Thymus (tissue), 11 donors: ENCODE results near the gene TLCD3B. TPM values are rescaled to one million over a fixed set of nuclear protein-coding genes. Genes with fewer than 3 reads are reported as not detected.

Source experiments
- DNase-seq, 9 donors: peaks; one replicate each; pipeline ENCODE4 v3.0.0-alpha.2; 2013; ENCODE audit warnings: low spot score in 9 of 9, low read depth in 6 of 9, missing footprints in 1 of 9
- H3K27ac ChIP-seq, 2 donors: one replicate each; pipeline ENCODE4 v1.5.1; 2013; ENCODE audit warnings: control low read depth in 1 of 2, low read depth in 1 of 2, low read length in 1 of 2, mild to moderate bottlenecking in 1 of 2, moderate library complexity in 1 of 2
- H3K27me3 ChIP-seq, 2 donors: one replicate each; pipeline ENCODE4 v1.5.1; 2013; ENCODE audit warnings: low read length in 1 of 2; ENCODE audit not compliant: control insufficient read depth in 2 of 2, insufficient read depth in 1 of 2
- H3K36me3 ChIP-seq, 2 donors: one replicate each; pipeline ENCODE4 v1.5.1; 2013; ENCODE audit warnings: low read length in 1 of 2, mild to moderate bottlenecking in 1 of 2, moderate library complexity in 1 of 2; ENCODE audit not compliant: control insufficient read depth in 2 of 2, insufficient read depth in 2 of 2
- H3K4me1 ChIP-seq, 2 donors: one replicate each; pipeline ENCODE4 v1.5.1; 2013; ENCODE audit warnings: low read length in 2 of 2; ENCODE audit not compliant: control insufficient read depth in 2 of 2, insufficient read depth in 2 of 2
- H3K4me3 ChIP-seq, 2 donors: one replicate each; pipeline ENCODE4 v1.5.1; 2013; ENCODE audit warnings: low read length in 2 of 2, control low read depth in 1 of 2, mild to moderate bottlenecking in 1 of 2
- H3K9me3 ChIP-seq, 2 donors: one replicate each; pipeline ENCODE4 v1.5.1; 2013; ENCODE audit warnings: low read length in 1 of 2, mild to moderate bottlenecking in 1 of 2; ENCODE audit not compliant: control insufficient read depth in 2 of 2, insufficient read depth in 1 of 2
- whole genome bisulfite sequencing: extraction: QIAGEN DNeasy Blood & Tissue Kit; methylation state at CpG from one replicate; pipeline ENCODE4 v1.1.7; 2013; 5-methylcytosine and 5-hydroxymethylcytosine counted together
- polyA plus RNA-seq: library from polyadenylated mRNA; stranded (reverse); fragments of 200-250 nt; gene quantifications from one replicate; pipeline ENCODE4 v1.2.3, GENCODE V29; 2013
- total RNA-seq: library from RNA; stranded (reverse); fragments of 120-200 nt; gene quantifications from one replicate; pipeline ENCODE4 v1.2.4, GENCODE V29; 2013
- donor health status: healthy.

The TLCD3B gene
- total and polyA plus RNA-seq, 2 donors = 0.24 to 0.68 TPM

DNA sequence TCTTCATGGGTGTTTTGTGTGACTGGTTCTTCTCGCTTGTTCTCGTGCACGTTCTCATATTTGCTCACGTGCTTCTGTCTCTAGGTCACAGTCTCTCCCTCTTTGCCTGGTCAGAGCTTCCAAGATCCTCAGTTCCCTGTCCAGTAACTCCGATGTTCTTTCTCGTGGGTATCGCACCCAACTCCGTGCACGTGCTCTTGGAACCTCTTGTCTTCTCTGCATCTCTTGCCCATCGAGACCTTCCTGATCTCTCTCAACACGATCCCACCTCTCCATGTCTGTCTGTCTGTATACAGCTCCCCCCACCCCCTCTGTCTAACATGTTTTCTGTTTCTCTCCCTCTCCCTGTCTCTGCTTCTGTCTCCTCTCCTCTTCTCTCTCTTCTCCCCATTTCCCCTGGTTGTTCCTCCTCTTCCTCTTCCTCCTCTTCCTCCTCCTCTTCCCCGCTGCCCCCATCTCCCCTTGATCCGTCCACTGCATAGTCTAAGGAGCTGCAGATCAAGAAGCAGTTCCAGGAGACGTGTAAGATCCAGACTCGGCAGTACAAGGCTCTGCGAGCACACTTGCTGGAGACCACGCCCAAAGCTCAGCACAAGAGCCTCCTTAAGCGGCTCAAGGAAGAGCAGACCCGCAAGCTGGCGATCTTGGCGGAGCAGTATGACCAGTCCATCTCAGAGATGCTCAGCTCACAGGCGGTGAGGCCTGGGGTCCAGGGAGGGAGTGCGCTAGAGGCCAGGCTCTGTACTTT is 41.8 kb downstream of the TLCD3B start:
- 97% methylated on average over 23 of the region's 23 CpGs for WGBS
- H3K27ac ChIP-seq = no peak overlapping the region
- no peaks in the 10 kb centered on the region for H3K27me3 ChIP-seq
- H3K9me3 ChIP-seq = no peaks in the 10 kb centered on the region
- H3K4me3 ChIP-seq = no peak overlapping the region
- H3K4me1 ChIP-seq = peaks cover 0 to 3% of the 10 kb centered on the region in 2 donors
- H3K36me3 ChIP-seq = peaks cover 93 to 98% of the 10 kb centered on the region in 2 donors
- DNase-seq = no peak

- Histone ChIP-seq H3K9me3 (no peaks in the 10 kb centered on the region), H3K27ac (no peak overlapping the region), H3K4me1 (no peaks in the 10 kb centered on the region), H3K4me3 (no peak overlapping the region), H3K36me3 (peaks cover 97 to 98% of the 10 kb centered on the region in 2 donors), H3K27me3 (no peaks in the 10 kb centered on the region)
- WGBS = 98% methylated on average over 17 of the region's 17 CpGs
- DNase-seq = no peak
Observed at GRCh38 chr16:29988346-29989075, 42.6 kb downstream of the TLCD3B start.

GRCh38 chr16:29987371-29988085 is 43.5 kb downstream of the TLCD3B start:
- no peak overlapping the region for H3K27ac ChIP-seq
- peaks cover 97 to 98% of the 10 kb centered on the region in 2 donors for H3K36me3 ChIP-seq
- H3K9me3 ChIP-seq = no peaks in the 10 kb centered on the region
- no peaks in the 10 kb centered on the region for H3K27me3 ChIP-seq
- no peak for DNase-seq
- H3K4me3 ChIP-seq = no peak overlapping the region
- H3K4me1 ChIP-seq = no peaks in the 10 kb centered on the region
- WGBS = 98% methylated on average over 35 of the region's 35 CpGs

GRCh38 chr16:29986931-29987330 is 44.1 kb downstream of the TLCD3B start:
- no peaks in the 10 kb centered on the region for H3K4me1 ChIP-seq
- no peaks in the 10 kb centered on the region for H3K27me3 ChIP-seq
- peaks cover 98 to 99% of the 10 kb centered on the region in 2 donors for H3K36me3 ChIP-seq
- DNase-seq = no peak
- WGBS = 94% methylated on average over 5 of the region's 5 CpGs
- no peaks in the 10 kb centered on the region for H3K9me3 ChIP-seq
- H3K27ac ChIP-seq = no peak overlapping the region
- no peak overlapping the region for H3K4me3 ChIP-seq

DNA sequence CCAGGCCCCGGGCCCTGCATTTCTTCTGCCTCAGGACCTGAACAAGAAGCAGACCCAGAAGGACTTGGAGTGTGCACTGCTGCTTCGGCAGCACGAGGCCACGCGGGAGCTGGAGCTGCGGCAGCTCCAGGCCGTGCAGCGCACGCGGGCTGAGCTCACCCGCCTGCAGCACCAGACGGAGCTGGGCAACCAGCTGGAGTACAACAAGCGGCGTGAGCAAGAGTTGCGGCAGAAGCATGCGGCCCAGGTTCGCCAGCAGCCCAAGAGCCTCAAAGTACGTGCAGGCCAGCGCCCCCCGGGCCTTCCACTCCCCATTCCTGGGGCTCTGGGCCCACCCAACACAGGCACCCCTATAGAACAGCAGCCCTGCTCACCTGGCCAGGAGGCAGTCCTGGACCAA is 44.8 kb downstream of the TLCD3B start:
- no peaks in the 10 kb centered on the region for H3K27me3 ChIP-seq
- H3K9me3 ChIP-seq = no peaks in the 10 kb centered on the region
- H3K4me1 ChIP-seq = no peaks in the 10 kb centered on the region
- peaks cover 98 to 99% of the 10 kb centered on the region in 2 donors for H3K36me3 ChIP-seq
- no peak for DNase-seq
- H3K4me3 ChIP-seq = no peak overlapping the region
- 98% methylated on average over 20 of the region's 20 CpGs for WGBS
- H3K27ac ChIP-seq = no peak overlapping the region

- 98% methylated on average over 28 of the region's 28 CpGs for WGBS
- DNase-seq = no peak
- H3K27ac ChIP-seq = no peak overlapping the region
Observed at GRCh38 chr16:29985271-29985811, 45.7 kb downstream of the TLCD3B start.

GRCh38 chr16:29984764-29985147 is 46.3 kb downstream of the TLCD3B start:
- Histone ChIP-seq H3K4me3 (no peak overlapping the region), H3K27ac (no peak overlapping the region), H3K9me3 (no peaks in the 10 kb centered on the region), H3K27me3 (no peaks in the 10 kb centered on the region), H3K4me1 (no peaks in the 10 kb centered on the region), H3K36me3 (peaks cover 92 to 100% of the 10 kb centered on the region in 2 donors)
- 96% methylated on average over 5 of the region's 5 CpGs for WGBS
- no peak for DNase-seq

More at GRCh38 chr16:29985271-29985811, 45.7 kb downstream of the TLCD3B start:
- no peaks in the 10 kb centered on the region for H3K27me3 ChIP-seq
- no peaks in the 10 kb centered on the region for H3K4me1 ChIP-seq
- H3K9me3 ChIP-seq = no peaks in the 10 kb centered on the region
- no peak overlapping the region for H3K4me3 ChIP-seq
- peaks cover 91 to 100% of the 10 kb centered on the region in 2 donors for H3K36me3 ChIP-seq

DNA sequence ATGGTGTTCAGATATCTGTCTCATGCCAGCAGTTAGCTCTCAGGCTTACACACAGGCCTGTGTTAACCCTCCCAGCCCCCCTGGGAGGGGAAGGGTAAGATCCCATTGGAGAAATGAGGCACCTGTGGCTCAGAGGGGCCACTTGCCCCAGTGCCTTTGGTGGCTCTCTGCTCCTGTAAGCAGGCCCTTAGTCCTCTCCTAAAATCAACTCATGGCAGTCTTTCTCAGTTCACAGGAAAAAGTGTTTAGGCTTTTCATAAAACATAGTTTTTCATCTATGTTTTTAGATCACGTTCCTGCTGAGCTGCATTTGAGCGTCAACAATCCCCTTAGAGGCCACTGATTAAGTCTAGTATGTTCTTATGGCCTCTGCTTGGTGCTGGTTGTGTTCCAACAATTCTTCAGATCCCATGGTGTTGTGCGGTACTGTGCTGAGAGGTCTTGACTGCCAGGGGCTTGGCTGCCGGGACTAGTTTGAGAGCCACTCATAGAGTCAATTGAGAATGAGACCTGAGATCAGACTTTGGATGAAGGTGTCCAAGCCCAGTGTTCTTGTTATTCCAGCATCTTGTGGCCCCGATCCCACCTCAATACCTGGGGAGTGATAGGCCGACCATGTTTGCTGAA is 46.8 kb downstream of the TLCD3B start:
- no peak overlapping the region for H3K4me3 ChIP-seq
- DNase-seq = no peak
- no peaks in the 10 kb centered on the region for H3K4me1 ChIP-seq
- H3K36me3 ChIP-seq = peaks cover 92 to 100% of the 10 kb centered on the region in 2 donors
- no peaks in the 10 kb centered on the region for H3K27me3 ChIP-seq
- H3K9me3 ChIP-seq = no peaks in the 10 kb centered on the region
- 99% methylated on average over 6 of the region's 6 CpGs for WGBS
- no peak overlapping the region for H3K27ac ChIP-seq
